Hematopoietic multipotent progenitor cell treated with erythropoietin and hydrocortisone succinate and interleukin-3 and kit ligand, for 17 days (in vitro differentiated cells): ENCODE results near the gene C9orf43.
"Not testable (repeated sequence)": the region's sequence is repeated elsewhere in the genome, so short reads cannot be mapped to it uniquely, and the experiment has no call there.

Experiments used
- DNase-seq: peaks from one replicate; pipeline ENCODE4 v3.0.0-alpha.2; 2015; ENCODE audit warnings: low spot score

Gene C9orf43

DNA sequence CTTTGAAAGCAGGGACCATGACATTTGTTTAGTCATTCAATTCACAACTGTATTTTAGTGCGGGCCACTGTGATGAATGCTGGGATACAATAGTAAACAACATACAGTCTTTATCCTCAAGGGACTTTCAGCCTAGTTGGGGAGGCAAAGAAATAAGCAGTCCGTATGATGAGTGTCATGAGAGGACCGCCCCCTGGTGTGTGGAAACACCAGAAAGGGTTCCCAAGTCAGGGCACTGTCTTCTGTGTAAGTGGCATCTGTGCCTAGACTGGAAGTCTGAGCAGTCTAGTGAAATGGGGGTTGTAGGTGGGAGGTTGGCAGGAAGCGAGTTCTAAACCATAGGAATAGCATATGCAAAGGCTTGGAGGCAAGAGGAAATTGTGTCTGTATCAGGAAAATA is 6.8 kb downstream of the C9orf43 start:
- DNase-seq = peak; percentile 56

GRCh38 chr9:113421726-113422125 is 11.2 kb downstream of the C9orf43 start:
- no peak for DNase-seq

GRCh38 chr9:113425072-113425471 is 14.5 kb downstream of the C9orf43 start:
- DNase-seq = no peak

DNA sequence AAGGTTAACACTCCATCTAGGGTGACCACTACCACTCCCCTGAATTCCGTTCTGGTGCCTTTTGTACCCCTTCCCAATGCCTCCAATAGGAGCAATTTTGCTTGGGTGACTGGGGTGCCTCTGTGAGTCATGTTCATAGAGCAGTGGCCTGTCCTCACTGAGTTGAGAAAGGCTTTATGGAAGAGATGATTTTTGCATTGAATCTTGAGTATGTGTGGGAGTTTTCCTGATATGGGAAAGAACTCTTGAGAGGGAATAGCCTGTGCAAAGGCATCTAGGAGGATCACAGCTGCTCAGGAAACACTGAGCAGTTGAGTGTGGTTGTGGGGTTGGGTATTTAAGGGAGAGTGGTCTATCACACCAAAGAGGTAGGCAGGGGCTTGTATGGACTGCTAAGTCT is 16.2 kb downstream of the C9orf43 start:
- DNase-seq = no peak

DNA sequence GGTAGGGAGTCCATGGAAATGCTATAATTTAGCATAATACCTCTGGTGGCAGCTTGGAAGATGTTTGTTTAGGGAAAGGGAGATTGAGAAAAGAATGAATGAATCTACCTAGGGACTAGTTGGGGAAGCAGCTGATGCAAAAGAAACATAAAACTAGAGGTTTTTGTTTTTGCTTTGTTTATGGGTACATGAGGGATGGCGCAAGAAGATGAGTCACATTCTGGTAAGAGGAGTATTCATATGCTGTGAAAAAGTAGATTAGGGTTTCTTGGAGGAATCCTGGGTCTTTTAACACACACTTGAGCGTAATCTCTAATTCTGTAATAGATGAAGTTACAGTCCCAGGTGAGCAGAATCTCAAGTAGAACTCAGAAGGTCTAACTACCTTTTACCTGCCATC is 17.1 kb downstream of the C9orf43 start:
- no peak for DNase-seq

DNA sequence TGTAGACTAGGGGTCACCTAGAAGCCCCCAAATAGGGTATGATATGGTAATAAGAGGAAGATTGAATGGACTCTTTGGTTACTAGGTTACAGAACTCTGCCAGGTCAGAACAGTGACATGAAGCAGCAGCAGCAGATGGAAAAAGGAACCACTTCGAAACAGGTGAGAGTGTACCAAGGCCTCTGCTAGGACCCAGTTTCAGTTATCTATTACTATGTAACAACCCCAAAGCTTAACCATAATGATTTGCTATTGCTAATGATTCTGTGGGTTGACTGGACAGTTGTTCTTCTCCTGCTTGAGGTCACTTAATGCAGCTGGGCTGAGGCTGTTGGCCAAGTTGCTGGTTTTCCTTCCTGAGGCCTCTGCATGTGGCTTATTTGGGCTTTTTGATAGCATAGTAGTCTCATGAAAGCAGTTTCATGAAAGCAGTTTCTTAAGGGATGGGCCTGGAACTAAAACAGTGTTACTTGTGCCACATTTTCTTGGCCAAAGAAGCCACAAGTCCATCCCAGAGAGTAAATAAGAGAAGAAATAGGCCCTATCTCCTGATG is 17.6 kb downstream of the C9orf43 start:
- DNase-seq = no peak

DNA sequence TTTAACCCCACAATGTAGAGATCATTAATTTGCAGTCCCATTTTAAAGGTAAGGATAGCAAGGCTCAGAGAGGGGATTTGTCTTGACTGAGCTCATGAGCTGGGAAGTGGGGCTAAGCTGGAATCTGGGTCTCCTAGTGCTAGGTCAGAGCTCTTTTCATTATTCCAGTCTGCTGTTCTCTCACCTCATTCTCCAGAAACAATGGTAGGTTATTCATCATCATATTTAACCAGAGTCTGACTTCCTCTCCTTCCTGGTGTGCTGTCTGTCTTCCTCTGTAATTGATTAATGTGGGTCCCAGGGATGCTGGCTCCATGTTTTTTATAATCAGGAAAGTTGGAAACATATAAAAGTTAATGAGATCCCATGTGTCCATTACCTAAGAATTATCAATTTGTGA is 20.6 kb downstream of the C9orf43 start:
- DNase-seq = no peak

DNA sequence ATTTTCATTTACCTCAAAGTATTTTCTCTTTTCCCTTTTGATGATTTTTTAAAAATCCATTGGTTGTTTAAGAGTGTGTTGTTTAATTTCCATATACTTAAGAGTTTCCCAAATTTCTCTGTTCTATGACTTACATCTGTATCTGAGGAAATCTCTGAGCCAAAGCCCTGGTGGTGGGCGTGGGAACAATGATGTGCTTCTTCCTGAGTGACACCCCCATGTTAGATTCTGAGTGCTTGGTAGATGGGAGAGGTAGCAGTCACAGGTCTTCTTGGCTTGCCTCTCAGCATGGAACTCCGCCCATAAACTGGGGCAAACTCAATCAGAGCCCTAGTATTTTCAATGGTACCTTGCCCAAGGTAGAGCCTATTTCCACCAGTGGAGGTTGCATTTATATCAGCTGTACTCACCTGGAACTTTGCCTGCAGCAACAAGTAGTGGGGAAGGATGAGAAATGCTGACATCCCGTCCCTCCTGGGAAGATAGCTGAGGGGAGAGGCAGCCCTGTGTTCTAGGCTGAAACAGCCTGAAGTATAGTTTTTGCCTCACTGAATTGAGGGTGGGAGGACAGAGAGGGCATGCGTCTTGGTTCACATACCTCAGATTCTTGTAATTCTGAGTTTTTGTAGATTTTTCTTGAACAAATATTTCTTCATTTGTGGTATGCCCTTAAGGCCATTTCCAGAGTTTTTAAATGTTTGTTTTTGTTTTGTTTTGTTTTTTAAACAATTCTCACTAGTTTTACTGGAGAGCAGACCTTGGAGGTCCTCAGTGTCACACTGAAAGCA is 26.4 kb downstream of the C9orf43 start:
- DNase-seq = no peak

- not testable (repeated sequence) for DNase-seq
These were observed 27.2 kb downstream of the C9orf43 start for GRCh38 chr9:113437716-113438115.

DNA sequence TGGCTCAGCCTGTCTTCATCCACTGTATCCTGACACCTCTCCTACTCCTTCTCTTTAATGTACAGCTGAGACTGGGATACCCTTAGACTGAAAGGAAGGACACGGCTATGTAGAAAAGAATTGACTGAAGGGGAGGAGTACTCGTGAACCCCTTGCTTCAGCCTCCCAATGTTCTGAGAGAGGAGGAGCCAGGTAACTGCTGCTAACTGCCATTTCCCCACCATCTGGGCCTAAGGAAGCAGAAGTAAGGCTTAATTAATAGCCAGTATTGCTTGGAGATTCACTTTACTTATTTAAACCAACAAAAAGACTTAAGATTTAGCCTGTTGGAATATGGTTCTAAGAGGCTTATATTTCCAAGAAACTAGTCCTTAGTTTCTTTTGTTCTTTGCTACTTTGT is 34.2 kb downstream of the C9orf43 start:
- no peak for DNase-seq

- peak; percentile 79 for DNase-seq
These were observed 35.8 kb downstream of the C9orf43 start for GRCh38 chr9:113446323-113446740.

GRCh38 chr9:113449376-113449775 is 38.8 kb downstream of the C9orf43 start:
- DNase-seq = no peak

DNA sequence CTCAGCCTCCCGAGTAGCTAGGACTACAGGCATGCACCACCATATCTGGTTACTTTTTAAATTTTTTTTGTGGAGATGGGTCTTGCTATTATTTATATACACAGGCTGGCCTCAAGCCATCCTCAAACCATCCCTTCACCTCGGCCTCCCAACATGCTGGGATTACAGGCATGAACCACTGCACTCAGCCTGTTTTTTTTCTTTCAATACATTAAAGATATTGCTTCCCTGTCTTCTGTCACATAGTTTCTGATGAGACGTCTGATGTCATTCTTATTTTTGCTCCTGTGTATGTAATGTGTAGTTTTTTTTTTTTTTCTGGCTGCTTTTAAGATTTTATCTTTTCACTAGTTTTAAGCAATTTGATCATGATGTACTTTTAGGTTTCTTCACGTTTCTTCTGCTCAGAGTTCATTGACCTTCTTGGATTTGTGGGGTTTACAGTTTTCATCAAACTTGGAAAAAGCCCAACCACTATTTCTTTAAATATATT is 41.6 kb downstream of the C9orf43 start:
- no peak for DNase-seq

DNA sequence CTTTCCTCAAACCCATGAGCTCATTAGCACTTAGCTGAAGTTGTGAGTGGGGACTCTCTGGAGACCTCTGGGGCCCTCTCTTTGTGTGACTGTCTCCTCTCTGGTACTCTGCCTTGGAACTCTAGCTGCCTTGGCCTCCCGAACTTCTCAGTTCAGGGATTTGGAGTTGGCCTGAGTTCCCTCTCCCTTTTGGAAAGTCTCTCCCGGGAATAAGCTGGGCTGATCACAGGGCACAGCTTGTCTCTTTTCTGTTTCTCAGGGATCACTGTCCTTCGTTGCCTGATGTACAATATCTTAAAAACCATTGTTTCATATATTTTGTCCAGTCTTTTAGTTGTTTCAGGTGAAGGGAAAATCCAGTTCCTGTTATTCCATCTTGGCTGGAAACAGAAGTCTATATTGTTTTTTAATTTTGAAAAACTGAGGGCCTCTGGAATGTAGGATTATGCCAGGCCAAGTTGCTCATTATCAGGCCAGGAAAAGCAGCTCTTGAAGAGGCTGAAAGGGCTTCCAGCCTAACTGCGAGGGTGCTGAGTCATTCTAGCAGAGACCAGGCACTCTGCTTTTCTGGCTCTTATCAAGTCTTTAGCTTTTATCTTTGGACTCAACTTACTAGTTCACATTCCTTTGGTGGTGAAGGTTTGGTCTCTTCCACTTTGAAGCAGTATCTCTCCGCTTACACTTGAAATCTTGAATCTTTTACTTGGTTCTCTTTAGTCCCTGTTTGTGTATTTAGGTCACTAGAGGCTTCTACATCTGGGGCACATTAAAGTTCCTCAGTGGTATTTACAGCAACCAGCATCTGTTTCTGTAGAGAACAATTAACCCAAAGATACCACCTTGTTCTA is 44.6 kb downstream of the C9orf43 start:
- DNase-seq = peak; percentile 91

DNA sequence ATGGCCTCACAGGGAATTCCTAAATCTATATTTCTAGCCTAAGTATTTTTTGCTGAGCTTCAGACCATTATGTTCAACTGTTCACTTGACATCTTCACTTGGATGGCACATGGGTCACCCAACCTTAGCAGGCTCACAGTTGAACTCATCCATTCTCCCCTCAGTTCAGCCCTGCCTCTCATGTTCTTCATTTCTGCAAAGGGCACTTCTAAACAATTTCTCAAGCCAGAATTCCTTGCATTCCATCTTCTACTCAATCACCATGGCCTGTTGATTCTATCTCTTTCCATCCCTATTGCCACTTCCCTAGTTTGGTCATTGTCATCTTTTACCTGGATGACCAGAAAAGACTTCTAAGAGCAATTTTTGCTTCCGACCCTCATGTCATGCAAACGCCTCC is 45.7 kb downstream of the C9orf43 start:
- no peak for DNase-seq

DNA sequence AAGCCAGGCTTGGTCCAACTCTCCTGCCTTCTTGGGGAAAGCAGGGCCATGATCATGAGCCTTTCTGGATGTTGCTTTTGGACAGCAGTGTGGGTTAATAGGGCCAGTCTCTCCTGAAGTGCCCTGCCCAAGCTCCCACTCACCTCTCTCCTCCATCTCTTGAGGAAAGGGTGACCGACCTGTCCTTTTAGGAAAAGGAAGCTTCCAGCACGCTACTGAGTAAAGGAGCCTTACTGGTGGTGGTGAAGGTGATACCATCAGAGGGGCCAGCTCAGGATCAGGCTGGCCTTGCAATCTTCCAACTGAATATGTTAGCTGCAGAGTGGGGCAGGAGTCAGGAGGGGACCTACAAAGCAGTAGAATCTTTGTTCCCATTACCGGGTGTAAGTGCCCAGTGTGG is 50.7 kb downstream of the C9orf43 start:
- no peak for DNase-seq

- no peak for DNase-seq
These were observed 51.4 kb downstream of the C9orf43 start for GRCh38 chr9:113461943-113462342.

GRCh38 chr9:113462781-113463286 is 52.3 kb downstream of the C9orf43 start:
- no peak for DNase-seq

DNA sequence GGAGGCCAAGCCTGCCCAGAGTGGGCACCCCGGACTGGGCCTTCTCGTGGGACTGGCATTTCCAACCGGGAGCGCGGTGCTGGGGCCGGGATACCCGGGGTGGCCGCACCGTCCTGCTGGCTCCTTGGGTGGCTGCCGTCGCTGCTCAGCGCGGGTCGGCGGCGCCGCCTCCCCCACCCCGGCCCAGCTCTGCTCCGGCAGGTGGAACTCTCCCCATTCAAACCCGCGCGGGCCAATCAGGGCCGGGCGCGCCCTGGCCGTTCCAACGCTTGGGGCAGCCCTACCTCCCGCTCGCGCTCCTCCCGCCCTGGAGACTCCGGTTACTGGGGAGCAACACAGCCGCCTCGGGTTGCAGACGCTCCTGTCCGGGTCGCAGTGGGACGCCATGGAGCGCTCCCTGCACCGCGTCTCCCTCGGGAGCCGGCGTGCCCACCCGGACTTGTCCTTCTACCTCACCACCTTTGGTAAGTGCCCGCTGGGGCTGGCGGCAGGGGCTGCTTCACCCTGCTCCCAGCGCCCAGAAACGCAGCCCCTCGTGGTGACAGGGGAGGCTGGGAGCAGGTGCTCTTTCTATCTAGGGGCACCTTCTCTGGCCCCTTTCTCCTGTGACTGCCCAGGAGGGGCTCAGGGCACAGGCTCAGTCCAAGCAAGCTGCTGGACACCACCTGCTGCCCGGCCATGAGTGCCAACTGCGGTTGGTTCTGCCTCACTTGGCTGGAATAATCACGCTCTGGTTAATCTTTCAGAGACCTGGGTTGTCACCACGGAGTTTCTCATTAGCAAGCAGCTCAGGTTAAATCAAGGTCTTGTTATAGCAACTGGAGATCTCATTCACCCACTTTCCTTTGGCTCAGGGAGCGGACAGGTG is 53.1 kb downstream of the C9orf43 start, which contains the start of gene RGS3:
TSS of gene RGS3 (plus strand) at position 310 of the 868 bp plus-strand sequence. CDS start at position 386, 76 bp downstream.
- DNase-seq = no peak

- DNase-seq = no peak
These were observed 53.7 kb downstream of the C9orf43 start for GRCh38 chr9:113464286-113464660.

DNA sequence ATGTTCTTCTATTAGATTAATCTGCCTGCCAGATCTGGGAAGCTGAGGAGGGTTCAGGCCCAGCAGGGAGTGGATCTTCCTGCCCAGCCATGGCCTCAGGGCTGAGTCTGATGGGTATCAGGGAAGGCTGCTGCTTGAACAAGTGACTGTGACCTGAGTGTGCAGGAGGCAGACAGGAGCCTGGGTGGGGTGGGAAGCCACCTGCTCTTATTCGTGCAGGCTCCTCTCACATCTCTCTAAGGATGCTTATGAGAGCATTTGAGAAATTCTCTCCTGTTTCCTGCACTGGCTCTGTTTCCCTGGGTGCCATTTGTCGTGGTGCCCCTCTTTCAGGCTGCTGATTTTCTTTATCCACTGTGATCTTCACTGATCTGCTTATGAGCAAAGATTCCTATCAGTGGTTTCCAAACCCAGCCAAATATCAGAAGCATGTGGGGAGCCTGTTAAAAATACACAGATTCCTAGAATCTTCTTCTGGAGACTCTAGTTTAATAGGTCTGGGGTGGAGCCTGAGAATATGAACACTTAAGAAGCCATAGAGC is 55.1 kb downstream of the C9orf43 start:
- no peak for DNase-seq
